SU-DHL-6 (cell line): ENCODE results near the gene RAB3C.

ENCODE experiments used
- CTCF ChIP-seq: fragments of 200-600 bp; sonication (generic); IDR thresholded peaks from one replicate; pipeline ENCODE4 v1.5.1; 2017; ENCODE audit warnings: antibody characterized with exemption, mild to moderate bottlenecking, low read length, moderate library complexity; ENCODE audit not compliant: insufficient read depth, poor library complexity, severe bottlenecking
- EZH2phosphoT487 ChIP-seq: fragments of 200-600 bp; sonication (generic), shearing (Covaris generic); conservative IDR thresholded peaks from 2 replicates; pipeline ENCODE4 v1.6.1; 2018; ENCODE audit warnings: mild to moderate bottlenecking, antibody characterized with exemption, low read length, moderate library complexity, mixed read lengths

GRCh38 chr5:58778888-58779287, 196.0 kb downstream of the RAB3C start:
- TF ChIP-seq CTCF, result no peak
- TF ChIP-seq EZH2phosphoT487, result no peak
